GM19238 (cell line): ENCODE results near the gene MCM6.
A peak's percentile ranks its signal among the peaks of the same experiment; 100 is the strongest.
"Not testable (repeated sequence)": the region's sequence is repeated elsewhere in the genome, so short reads cannot be mapped to it uniquely, and the experiment has no call there.

ENCODE experiments used
- DNase-seq: peaks from one replicate; pipeline ENCODE4 v3.0.0; 2011; ENCODE audit warnings: low spot score; ENCODE audit not compliant: insufficient read length

The MCM6 gene

DNA sequence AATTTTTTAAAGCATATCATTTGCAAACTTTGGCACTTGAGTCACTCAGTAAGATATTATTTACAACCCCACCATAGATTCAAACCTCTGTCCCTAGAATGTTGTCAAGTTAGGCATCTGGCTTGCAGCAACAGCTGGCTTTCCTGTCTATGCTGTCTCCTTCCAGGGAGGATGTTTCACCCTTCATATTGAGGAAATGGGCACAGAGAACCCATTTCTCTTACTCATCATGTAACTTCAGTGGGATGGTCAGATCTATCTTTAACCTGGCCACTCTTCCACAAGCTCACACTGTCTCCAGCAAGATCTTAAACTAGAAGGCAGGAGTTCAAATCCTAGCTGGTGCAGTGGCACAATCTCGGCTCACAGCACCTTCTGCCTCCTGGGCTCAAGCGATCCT, 55.1 kb downstream of the MCM6 start:
- DNase-seq: no peak

DNA sequence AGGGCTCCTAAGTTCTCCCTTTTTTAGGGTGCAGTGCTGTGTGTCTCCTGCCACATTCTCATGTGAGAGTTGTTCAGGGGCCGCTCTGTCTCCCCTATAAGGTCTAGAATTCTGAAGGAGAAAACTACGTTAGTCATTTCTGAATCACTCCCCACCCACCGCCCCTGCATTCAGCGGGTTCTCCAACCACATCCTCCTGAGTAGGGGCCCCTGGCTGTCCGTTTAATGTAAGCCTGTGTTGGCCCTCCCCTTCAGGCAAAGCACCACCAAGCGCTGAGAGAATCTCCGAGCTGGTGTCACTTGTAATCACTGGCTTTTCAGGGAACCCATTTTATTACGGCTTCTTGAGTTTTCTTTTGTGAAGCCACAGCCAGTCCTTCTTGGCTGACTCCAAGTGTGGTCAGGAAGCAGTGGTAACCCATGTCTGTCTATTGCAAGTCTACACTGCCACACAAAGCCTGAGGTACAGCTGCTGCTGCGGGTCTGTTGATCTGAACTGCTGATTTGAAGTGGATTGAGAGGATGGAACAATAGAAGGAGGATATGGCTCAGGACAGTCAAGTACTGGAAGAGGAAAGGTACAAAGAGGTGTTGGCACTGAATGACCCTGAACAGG, 56.1 kb downstream of the MCM6 start:
- DNase-seq: no peak

DNA sequence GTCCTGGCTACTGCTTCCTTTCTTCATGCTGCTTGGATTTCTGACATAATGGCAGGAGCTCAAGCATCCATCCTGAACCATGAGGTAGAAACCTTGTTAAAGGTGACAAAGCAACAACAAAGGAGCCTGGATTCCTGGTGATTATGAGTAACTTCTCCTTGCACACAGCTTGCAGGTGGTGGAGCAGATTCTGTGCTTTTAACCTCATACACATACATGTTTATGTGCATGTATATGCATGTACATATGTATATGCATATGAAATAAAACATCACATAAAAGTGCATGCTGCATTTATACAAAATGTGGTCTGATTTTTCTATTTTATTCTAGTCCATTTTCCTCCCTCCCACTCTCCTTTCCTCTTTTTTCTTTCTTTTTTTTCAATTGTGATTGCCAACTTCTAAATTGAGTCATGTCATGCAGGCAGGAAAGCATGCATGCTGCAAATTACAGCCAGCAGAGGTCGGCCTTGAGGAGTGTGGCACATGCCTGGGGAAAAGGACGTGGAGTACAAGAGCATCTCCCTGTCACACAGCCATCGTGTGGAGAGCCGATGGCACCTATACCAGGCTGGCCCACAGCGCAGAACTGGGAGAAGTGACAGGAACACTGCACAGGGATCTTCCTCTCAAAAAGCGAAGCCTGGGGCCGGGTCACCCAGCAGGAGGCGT, 57.2 kb downstream of the MCM6 start:
- no peak for DNase-seq

DNA sequence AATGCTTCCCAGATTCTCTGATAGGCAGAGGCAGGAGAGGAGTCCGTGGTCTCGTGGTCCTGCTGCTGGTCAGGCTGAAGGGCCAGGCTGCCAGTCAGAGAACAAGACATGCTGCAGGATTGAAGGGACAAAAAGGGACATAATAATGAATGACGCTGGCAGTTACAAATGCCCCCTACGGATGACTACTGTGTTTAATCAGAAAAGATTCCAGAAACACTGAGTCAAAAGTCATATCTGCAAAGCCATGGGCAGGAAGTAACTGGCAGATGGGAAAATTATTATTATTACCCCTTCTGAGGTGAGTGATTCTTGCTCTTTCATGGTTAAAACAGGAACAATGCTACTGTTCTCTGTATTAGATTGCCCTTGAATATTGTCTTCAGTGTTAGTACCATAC, 58.3 kb downstream of the MCM6 start:
- no peak for DNase-seq

DNA sequence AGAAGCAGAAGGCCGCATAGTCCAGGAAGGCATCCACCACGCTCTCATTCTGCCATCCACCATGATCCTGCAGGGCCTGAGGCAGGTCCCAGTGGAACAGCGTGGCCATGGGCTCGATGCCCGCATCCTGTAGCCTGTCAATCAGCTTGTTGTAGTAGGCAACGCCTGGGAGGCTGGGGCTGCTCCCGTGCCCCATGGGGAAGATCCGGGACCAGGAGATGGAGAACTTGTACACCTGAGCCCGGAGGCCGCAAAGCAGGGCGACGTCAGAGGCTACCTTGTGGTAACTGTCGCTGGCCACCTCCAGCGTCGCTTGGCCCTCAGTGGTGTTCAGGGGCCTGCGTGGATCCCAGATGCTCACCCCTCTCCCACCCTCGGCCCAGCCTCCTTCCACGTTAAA, 58.8 kb downstream of the MCM6 start:
- no peak for DNase-seq

DNA sequence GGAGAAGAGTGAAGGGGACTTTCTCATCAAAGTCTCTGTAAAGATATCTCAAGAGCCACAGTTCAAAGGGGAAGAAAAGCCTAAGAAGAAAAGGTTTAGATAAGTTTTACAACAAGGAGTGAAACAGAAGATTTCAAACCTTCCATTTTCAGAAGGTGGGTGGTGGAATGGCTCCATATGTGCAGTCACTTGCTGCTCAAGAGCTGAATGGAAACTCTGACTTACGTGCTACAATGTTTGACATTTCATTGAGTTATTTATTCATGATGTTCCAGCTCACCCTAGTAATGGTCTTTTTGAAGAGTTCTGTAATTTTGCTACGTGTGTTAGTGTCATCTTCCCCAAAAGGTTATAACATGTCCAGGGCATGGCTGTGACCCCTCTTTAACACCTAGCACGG, 61.0 kb downstream of the MCM6 start:
- DNase-seq: no peak

DNA sequence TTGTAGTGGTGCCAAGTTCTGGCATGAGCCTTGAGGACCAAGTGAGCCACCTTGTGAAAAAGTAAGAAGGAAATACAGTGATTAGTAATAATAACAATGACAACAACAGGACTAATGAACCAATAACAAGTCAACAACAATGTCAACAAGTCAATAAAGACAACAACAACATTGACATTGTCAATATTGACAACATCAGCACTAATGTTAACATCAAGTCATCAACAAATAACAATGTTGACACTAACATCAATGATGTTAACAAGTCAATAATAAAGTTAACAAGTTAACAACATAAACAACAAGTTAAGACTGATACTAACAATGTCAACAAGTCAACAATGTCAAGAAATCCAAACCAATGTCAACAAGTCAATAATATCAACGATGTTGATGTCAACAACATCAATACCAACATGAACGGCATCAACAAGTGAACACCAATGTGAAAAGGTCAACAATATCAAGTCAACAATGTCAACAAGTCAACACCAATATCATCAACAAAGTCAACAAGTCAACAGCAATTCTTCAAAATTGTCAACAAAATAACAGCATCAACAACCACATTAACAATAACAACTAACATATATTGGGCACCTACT, 63.2 kb downstream of the MCM6 start:
- no peak for DNase-seq

DNA sequence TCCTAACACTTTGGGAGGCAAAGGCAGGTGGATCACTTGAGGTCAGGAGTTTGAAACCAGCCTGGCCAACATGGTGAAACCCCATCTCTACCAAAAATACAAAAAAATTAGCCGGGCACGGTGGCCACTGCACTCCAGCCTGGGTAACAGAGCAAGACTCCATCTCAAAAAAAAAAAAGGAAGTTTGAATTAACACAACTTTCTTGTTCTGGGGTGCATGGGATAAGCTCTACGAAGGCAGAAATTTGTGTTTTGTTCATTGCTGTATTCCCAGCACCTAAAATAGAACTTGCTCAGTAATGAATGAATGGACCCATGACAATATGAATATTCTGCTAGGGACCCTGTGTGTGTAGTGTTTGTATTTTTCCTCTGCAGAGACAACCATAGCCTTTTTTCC, 68.4 kb downstream of the MCM6 start:
- DNase-seq: not testable (repeated sequence)

DNA sequence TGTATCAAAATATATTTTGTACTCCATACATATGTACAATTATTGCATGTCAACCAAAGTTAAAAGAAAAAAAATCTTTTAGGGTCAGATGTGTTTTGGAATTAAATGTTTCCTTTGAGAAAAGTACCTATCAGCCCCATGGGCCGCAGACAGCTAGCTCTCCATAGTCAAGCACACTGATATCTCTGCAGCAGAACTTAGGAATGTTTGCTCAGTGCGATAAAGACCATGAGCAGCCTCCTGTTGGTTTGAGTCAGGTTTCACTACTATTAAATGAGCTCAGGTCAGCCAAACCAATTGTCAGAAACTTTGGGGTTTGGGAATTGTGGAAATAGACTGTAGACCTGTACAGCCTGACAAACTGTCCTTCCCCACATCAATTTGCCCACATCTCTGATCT, 73.0 kb downstream of the MCM6 start:
- DNase-seq: no peak

DNA sequence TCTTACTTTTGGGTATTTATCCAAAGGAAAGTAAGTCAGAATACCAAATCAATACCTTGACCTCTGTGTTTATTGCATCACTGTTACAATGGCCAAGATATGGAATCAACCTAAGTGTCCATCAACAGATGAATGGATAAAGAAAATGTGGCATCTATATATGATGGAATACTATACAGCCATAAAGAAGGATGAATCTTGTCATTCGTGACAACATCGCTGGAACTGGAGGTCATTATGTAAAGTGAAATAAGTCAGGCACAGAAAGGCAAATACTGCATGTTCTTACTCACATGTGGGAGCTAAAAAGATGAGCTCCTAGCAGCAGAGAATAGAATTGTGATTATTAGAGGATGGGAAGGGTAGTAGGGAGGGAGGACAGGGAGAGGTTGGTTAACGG, 73.9 kb downstream of the MCM6 start:
- no peak for DNase-seq

DNA sequence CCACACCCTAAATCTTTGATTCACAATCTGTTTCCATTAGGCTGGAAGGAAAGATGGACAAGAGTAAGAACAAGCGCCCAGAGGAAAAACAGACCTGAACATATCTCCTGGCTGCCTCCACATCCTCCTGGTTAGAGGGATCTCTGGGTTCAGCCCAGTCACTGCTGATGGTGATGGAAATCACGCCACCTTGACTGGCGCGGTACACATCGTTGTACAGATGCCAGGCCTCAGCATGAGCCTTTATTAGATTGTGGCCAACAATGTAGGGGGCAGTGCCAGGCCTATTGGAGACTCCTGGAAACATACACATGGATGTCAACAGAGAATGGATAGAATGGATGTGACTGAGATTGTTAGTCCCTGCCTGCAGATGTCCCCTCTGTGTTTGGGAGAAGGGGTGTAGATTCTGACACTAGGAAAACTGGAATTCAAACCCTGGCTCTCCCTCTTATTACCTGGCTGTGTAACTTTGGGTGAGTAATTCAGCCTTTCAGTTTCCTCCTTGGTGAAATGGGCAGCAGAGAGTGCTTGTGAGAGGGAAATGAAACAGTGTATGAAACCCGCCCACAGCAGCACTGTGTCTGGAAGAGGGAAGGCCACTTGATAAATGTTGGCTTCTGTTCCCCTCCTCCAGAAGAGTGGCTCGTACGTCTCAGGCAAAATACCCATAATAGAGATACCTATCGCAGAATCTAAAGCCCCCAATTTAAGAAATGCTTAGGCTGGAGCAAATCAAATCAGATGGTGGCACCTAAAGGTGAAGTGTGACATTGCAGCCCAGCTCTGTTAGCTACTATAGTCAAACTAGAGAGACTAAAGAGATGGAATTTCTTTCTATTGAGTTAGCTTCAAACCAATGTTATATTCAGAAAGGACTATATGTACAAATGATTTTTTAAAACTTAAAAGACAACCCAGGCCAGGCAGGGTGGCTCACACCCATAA, 75.5 kb downstream of the MCM6 start:
- DNase-seq: no peak

DNA sequence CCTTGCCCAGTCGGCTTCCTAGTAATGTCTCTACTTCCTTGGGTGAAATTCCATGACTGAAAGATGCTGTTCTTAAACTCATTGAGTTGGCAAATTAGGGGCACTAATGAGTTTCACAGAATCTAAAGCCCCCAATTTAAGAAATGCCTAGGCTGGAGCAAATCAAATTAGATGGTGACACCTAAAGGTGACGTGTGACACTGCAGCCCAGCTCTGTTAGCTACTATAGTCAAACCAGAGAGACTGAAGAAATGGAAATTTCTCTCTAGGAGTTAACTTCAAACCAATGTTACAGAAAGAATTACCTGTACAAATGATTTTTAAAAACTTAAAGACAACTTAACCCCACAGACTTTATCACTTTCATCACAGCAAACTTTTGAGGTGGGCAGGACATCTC, 76.5 kb downstream of the MCM6 start:
- DNase-seq: no peak

DNA sequence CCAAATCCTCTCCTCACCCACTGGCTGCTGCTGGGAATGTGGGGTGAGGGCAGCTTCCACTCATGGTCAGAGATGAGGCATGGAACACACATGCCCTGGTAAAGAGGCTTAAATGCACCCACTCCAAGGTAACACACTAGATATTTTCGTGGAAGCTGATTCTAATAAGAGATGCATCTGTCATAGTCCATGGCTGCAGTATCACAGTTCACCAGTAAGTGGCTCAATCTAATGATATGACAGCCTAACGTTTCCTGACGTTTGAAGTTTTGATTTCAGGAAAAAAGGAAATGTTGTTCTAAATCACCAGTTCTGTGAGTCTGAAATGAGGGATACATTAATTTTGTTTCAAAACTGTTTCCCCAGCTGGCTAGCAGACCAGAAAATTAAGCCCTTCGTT, 77.5 kb downstream of the MCM6 start:
- DNase-seq: no peak

DNA sequence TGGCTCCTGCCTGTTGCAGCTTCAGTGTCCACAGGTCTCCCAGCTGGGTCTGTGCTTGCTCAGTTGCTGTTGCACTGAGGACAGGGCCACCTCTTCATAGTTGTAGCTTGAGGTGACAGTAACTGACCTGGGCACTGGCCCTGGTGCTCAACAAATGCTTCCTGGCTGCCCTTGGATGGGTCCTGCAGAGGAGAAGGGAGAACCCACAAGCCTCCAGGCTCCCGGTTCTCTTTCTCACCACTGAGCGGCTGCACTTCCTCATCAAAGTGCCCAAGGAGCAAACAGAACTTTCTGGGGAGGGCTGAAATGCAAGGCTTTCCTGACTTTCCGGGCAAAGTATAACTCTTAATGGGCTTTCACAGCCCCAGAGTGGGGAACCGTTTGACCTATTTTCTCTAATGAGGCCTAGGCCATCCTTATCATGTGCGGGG, 78.0 kb downstream of the MCM6 start:
- DNase-seq: no peak

DNA sequence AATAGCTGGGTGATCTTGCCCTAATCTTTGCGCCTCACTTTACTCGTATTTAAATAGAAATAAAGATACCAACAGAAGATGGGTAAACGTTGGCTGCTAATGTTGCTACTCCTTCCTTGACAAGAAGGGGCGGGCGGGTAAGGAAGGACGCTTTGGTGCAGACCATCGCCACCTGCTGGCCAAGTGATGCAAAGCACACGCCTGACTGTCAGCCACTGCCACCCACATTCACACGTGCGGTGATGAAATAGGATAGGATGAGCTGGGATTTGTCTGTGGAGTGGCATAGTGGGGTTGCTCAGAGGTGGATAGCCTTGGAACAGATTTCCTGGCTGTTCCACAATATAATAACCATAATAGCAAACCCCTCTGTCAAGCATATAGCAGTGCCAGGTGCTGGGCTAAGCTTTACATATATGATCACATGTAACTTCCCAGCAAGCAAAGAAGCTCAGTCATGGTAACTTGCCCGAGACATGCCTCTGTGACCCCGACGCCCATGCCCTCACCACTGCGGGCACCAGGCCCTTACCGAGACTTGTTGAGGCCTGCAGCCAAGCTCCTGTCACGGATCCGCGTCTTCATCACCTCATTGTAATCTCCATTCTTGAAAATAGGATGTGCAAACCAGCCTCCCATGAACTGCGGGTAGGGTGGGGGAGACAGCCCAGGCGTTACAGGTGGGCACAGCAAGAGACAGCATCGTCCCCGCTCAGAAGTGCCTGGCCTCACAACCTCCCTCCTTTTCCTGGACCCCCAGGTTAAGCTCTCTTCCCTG, 78.6 kb downstream of the MCM6 start:
- peak; percentile 65 for DNase-seq

DNA sequence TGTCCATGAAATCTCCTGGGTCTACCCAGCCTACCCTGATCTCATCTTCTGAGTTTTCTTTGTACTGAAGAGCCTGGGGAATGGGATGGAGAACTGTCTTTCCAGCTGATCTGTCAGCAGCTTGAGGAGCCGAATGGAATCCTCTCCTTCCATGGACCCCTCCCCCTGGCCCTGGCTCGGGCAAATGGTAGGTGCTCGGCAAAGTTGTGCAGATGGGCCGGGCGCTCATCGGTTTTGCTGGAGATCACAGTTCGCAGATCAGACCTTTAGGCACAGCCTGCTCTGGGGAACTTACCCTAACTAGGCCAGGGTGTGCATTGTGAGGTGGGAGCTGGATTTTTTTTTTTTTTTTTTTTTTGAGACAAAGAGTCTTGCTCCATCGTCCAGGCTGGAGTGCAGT, 79.6 kb downstream of the MCM6 start:
- DNase-seq: no peak

DNA sequence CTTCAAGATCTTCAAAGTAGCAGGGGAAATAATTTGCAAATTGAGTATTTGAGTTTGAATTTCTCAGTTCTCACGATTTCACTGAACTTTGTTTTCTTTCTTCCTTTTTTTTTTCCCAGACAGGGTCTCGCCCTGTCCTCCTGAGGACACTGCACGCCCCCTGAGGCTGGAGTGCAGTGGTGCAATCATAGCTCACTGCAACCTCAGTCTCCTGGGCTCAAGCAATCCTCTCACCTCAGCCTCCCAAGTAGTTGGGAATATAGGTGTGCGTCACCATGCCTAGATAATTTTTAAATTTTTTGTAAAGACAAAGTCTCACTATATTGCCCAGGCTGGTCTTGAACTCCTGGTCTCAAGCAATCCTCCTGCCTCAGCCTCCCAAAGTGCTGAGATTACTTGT, 80.6 kb downstream of the MCM6 start:
- DNase-seq: not testable (repeated sequence)

DNA sequence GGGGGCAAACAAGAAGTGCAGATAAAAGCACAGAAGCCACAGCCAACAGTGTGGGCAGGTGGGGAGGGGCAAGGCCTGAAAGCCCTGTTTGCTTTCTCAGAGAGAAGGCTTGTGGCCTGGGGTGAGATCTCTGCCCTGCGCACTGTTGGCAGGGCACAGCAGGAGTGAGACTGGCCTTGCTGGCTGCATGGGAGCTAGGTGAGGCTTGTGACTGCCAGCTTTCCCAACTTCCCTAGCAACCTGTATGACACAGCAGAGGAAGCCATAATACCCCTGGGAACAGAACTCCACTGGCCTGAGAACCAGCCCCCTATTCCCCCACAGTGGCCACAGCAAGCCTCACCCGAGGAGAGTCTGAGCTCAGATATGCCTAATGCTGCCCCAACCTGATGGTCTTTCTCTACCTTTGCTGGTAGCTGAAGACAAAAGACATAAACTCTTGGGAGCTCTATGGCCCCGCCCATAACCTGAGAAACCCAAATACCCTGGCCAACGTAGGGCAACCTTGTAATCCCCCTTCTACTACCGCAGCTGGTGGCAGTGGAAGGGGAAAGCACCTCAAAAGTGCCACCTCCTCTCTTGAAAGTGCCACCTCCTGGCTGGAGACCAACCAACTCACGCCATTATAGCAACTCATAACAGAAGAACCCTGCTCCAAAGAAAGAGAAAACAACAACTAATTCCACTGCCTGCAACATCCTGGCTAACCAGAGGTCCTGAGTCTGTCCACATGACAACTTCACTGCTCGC, 83.7 kb downstream of the MCM6 start:
- no peak for DNase-seq

DNA sequence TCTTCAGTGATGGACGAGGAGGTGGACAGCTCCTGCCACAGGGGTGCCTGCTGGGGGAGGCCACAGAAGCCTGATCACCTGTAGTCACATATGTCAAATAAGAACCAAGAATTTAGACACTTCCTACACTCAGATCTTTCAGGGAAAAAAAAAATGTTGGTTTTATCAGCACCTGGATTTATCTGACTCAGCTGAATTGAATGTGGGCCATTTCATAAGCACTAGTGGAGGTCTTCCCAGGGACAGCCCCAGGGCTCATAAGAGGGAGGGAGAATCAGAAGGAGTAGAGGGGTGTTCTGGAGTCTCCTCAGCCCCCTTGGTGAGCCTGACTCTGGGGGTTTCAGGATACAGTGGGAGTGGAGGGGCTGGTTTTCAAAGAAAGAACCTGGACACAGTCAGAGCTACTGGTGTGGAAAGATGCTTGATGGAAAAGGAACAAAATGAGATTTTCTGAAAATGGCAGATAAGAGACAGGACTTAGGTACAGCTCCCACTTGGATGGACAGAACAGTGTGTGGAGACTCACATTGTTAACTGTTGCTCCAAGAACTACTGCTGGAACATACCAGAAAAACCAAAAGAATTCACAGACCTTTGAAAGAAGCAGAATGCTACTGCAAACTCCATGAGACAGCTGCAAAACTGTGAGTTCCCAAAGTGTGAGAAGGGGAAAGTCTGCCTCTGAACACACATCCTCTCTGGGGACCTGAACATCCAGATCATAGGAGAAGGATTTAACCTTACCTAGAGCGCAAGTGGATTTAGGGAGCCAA, 84.6 kb downstream of the MCM6 start:
- DNase-seq: no peak

DNA sequence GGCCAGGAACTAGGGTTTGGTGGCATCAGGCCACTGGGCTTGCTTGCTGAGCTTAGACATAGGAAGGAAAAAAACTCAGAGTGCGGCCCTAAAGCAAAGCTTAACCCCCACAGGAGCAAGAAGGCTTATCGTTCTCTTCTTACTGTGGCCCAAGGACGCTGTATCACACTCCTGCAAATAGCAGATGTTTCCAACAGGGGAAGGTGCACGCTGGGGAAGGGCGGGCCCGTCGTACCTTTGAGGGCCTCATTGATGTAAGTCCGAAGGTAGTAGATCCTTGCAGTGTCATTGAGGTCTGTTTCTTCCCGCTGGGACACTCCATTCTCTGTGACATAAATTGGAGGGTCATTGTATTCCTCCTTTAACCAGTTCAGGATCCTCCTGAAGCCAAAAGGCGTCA, 85.8 kb downstream of the MCM6 start:
- DNase-seq: no peak
